KMS-11 (cell line): ENCODE results near the gene GADL1.

Experiments
- H2AFZ ChIP-seq: fragments of 200-600 bp; sonication (generic); 2 replicates; pipeline ENCODE4 v1.6.1; 2016; ENCODE audit warnings: antibody characterized with exemption, mixed run types, low read depth
- H3K27ac ChIP-seq: fragments of 200-600 bp; sonication (generic); 2 replicates; pipeline ENCODE4 v1.6.1; 2016; ENCODE audit warnings: mild to moderate bottlenecking, mixed run types
- H3K27me3 ChIP-seq: fragments of 200-600 bp; sonication (generic); 2 replicates; pipeline ENCODE4 v1.6.1; 2017; ENCODE audit warnings: mild to moderate bottlenecking, low read depth, mixed run types, moderate library complexity; ENCODE audit not compliant: insufficient read depth
- H3K36me3 ChIP-seq: fragments of 200-600 bp; sonication (generic); 2 replicates; pipeline ENCODE4 v1.6.1; 2017; ENCODE audit warnings: mild to moderate bottlenecking, mixed run types; ENCODE audit not compliant: insufficient read depth
- H3K4me1 ChIP-seq: fragments of 200-600 bp; sonication (generic); 2 replicates; pipeline ENCODE4 v1.6.1; 2016; ENCODE audit warnings: mild to moderate bottlenecking, low read depth, mixed run types; ENCODE audit not compliant: poor library complexity, severe bottlenecking
- H3K4me2 ChIP-seq: fragments of 200-600 bp; sonication (generic); 2 replicates; pipeline ENCODE4 v1.7.0; 2016; ENCODE audit warnings: mild to moderate bottlenecking, mixed run types
- H3K4me3 ChIP-seq: fragments of 200-600 bp; sonication (generic); IDR thresholded peaks from 2 replicates; pipeline ENCODE4 v1.6.1; 2017; ENCODE audit warnings: low read depth, low read length, mixed read lengths; ENCODE audit not compliant: insufficient read depth
- H3K79me2 ChIP-seq: fragments of 200-600 bp; sonication (generic); 2 replicates; pipeline ENCODE4 v1.6.1; 2016; ENCODE audit warnings: low read depth, mixed run types; ENCODE audit not compliant: insufficient read depth
- H3K9ac ChIP-seq: fragments of 200-600 bp; sonication (generic); 2 replicates; pipeline ENCODE4 v1.6.1; 2016; ENCODE audit warnings: mild to moderate bottlenecking, mixed run types
- H4K20me1 ChIP-seq: fragments of 200-600 bp; sonication (generic); 2 replicates; pipeline ENCODE4 v1.6.1; 2016; ENCODE audit warnings: mild to moderate bottlenecking, mixed run types; ENCODE audit not compliant: insufficient read depth
- TF ChIP-seq, protein P1 (sequence below): fragments of 200-600 bp; sonication (generic); conservative IDR thresholded peaks from 2 replicates; pipeline ENCODE4 v1.6.1; 2017; ENCODE audit warnings: low read depth, mild to moderate bottlenecking, antibody characterized with exemption, low read length, moderate library complexity, mixed read lengths

The GADL1 gene

GRCh38 chr3:30913176-30913575 is 18.7 kb upstream of the GADL1 start:
- Histone ChIP-seq H3K9ac (no peak overlapping the region), H3K79me2 (no peaks in the 10 kb centered on the region), H3K4me2 (no peak overlapping the region), H3K27ac (no peak overlapping the region), H4K20me1 (no peaks in the 10 kb centered on the region), H3K36me3 (no peaks in the 10 kb centered on the region), H3K4me3 (no peak overlapping the region), H2AFZ (no peak overlapping the region), H3K27me3 (no peaks in the 10 kb centered on the region), H3K4me1 (no peaks in the 10 kb centered on the region)
- TF ChIP-seq, protein P1, sequence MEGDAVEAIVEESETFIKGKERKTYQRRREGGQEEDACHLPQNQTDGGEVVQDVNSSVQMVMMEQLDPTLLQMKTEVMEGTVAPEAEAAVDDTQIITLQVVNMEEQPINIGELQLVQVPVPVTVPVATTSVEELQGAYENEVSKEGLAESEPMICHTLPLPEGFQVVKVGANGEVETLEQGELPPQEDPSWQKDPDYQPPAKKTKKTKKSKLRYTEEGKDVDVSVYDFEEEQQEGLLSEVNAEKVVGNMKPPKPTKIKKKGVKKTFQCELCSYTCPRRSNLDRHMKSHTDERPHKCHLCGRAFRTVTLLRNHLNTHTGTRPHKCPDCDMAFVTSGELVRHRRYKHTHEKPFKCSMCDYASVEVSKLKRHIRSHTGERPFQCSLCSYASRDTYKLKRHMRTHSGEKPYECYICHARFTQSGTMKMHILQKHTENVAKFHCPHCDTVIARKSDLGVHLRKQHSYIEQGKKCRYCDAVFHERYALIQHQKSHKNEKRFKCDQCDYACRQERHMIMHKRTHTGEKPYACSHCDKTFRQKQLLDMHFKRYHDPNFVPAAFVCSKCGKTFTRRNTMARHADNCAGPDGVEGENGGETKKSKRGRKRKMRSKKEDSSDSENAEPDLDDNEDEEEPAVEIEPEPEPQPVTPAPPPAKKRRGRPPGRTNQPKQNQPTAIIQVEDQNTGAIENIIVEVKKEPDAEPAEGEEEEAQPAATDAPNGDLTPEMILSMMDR: no peak

DNA sequence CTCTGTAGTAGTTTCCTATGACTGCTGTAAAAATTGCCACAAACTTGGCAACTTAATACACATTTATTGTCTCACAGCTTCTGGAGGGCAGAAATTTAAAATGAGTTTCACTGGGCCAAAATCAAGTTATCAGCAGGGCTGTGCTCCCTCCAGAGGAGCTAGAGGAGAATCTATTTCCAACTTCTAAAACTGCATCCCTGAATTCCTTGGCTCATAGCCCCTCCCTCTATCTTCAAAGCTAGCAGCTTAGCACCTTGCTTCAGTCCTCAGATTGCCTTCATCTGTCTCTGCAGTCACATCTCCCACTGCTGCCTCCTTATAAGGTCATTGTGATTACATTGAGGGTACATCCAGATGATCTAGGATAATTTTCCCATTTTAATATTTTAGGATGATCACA is 17.8 kb upstream of the GADL1 start:
- Histone ChIP-seq H3K36me3 (no peaks in the 10 kb centered on the region), H3K79me2 (no peaks in the 10 kb centered on the region)

GRCh38 chr3:30908456-30909037 is 14.1 kb upstream of the GADL1 start:
- Histone ChIP-seq H3K9ac (no peak overlapping the region), H4K20me1 (no peaks in the 10 kb centered on the region), H3K4me3 (no peak overlapping the region), H3K36me3 (no peaks in the 10 kb centered on the region), H2AFZ (no peak overlapping the region), H3K27ac (no peak overlapping the region), H3K4me1 (no peaks in the 10 kb centered on the region), H3K27me3 (no peaks in the 10 kb centered on the region), H3K4me2 (no peak overlapping the region), H3K79me2 (no peaks in the 10 kb centered on the region)
- TF ChIP-seq, protein P1: no peak

More for the DNA sequence above, 17.8 kb upstream of the GADL1 start:
- TF ChIP-seq, protein P1: no peak
- no peak overlapping the region for H3K4me3 ChIP-seq
- no peak overlapping the region for H3K4me2 ChIP-seq
- no peak overlapping the region for H2AFZ ChIP-seq
- no peak overlapping the region for H3K27ac ChIP-seq
- no peaks in the 10 kb centered on the region for H4K20me1 ChIP-seq
- no peaks in the 10 kb centered on the region for H3K4me1 ChIP-seq
- no peak overlapping the region for H3K9ac ChIP-seq
- no peaks in the 10 kb centered on the region for H3K27me3 ChIP-seq

DNA sequence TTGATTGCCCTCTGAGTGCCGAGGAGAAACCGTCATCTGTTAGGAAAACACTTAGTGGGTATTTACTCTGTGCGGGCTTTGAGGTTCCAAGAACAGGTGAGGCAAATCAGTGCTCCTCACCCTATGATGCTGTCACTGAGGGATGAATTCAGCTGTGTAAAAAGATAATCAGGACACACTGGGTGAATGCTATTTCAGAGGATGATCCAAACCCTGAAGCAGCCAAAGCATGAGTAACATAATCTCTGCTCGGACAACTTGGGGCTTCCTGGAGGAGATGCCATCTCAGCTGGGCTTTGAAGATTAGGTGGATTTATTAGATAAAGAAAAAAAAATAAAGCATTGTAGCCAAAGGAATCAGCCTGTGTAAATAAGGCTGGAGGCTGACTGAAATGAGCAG is 10.5 kb upstream of the GADL1 start:
- TF ChIP-seq, protein P1: no peak
- no peaks in the 10 kb centered on the region for H3K4me1 ChIP-seq
- H3K4me2 ChIP-seq: no peak overlapping the region
- no peak overlapping the region for H3K9ac ChIP-seq
- no peaks in the 10 kb centered on the region for H3K27me3 ChIP-seq
- no peak overlapping the region for H3K27ac ChIP-seq
- H3K79me2 ChIP-seq: no peaks in the 10 kb centered on the region
- no peaks in the 10 kb centered on the region for H3K36me3 ChIP-seq
- no peak overlapping the region for H2AFZ ChIP-seq
- H4K20me1 ChIP-seq: no peaks in the 10 kb centered on the region
- H3K4me3 ChIP-seq: no peak overlapping the region
